Measurements from ENCODE around the gene DGUOK.

DGUOK gene

DNA sequence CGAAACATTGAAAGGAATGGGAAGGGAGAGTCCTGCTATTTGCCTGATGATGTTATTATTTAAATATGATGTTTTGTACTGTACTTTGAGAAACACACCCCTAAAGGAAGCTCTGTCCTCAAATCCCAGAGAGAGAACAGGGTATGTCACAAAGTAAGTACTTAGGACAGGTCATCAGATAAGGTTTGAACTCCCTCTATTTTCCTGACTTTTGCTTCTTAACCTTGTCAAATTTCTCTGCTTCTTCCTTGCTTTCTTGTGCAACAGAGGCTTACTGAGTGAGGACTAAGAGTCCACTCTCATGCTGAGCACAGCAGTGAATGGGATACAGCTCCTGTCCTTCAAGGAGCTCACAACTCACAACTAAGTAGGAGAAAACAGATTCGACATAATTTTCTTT lies 3.7 kb downstream of the DGUOK start:
- no peak for DNase-seq (ENCODE audit: low read depth)
- no peak for TF ChIP-seq POLR2A (IDR thresholded peaks at IDR 0.05; ENCODE audit: extremely low read depth, insufficient read length)
- H3K4me3 ChIP-seq (ENCODE audit: low read depth, low read length) = no peak overlapping the region

DNA sequence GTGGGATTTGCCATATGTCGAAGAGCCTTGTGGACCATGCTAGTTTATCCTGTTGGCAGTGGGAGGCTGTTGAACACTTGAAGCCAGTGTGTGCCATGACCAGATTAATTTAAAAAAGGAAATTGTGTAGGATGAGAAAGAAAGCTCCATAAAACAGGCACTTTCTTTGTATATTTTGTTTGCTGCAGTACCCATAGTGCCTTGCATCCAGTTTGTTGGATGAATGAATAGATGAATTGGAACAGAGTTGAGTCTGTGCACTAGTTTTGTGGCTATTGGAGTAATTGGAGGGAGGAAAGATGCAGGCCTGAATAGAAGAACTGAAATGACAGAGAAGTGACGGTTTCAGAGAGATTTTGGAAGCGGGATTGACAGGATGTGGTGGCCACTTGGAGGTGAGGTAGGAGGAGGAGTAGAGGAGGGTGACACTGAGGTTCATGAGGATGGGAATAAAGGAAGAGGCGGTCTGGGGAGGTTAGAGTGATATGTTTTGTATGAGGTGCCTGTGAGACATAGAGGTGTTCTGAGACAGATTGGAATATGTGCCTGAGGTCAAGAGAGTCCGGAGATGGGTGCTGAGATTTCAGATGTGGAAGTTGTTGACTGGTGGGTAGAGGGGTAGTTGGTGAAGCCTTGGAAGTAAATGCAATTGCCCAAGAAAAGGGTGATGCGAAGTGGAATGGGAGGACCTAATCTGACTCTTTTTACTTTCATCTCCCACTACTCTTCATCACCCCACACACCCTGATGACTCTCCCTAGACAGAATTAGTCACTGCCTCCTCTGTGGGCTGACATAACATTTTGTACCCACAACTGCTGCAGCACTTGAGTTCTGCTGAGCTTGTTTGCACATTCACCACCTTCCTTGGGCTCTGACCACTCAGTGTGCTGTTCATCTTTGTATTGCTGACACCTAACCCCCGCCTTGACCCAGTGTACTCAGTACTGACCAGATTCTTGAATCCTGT lies 5.1 kb downstream of the DGUOK start:
- no peak overlapping the region for H3K4me3 ChIP-seq (ENCODE audit: low read depth, low read length)
- DNase-seq (ENCODE audit: low read depth) = peak; percentile 26
- TF ChIP-seq POLR2A (IDR thresholded peaks at IDR 0.05; ENCODE audit: extremely low read depth, insufficient read length) (no peak), CTCF (IDR thresholded peaks at IDR 0.05; ENCODE audit: low read depth, low read length) (no peak), MYC (IDR thresholded peaks at IDR 0.05; ENCODE audit: low read depth, low read length) (no peak), MAX (IDR thresholded peaks at IDR 0.05; ENCODE audit: low read depth, low read length) (no peak)

DNA sequence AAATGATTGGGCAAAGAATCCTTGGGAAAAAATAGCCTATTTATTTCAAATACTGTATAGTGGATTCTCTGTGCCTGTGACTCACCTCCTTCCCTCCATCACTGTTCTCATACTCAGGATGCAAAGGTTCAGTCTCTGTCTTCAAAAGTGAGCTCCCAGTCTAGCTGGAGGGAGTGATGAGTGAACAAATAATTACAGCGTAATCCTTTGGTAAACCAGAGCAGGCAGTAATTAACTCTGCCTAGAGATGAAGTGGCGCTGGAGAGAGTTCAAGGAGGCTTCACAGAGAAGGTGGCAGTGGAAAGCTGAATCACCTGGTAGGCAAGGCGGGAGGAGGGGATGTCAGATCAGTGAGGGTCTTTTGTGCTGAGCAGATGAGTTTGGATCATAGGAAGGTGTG lies 6.5 kb downstream of the DGUOK start:
- H3K4me3 ChIP-seq (ENCODE audit: low read depth, low read length) = no peak overlapping the region
- TF ChIP-seq MYC (IDR thresholded peaks at IDR 0.05; ENCODE audit: low read depth, low read length) = no peak
- no peak for TF ChIP-seq POLR2A (IDR thresholded peaks at IDR 0.05; ENCODE audit: extremely low read depth, insufficient read length)
- TF ChIP-seq MAX (IDR thresholded peaks at IDR 0.05; ENCODE audit: low read depth, low read length) = no peak
- TF ChIP-seq CTCF (IDR thresholded peaks at IDR 0.05; ENCODE audit: low read depth, low read length) = no peak
- DNase-seq (ENCODE audit: low read depth) = no peak

GRCh38 chr2:73935641-73936040 lies 9.0 kb downstream of the DGUOK start:
- TF ChIP-seq CTCF (IDR thresholded peaks at IDR 0.05; ENCODE audit: low read depth, low read length) (no peak), MAX (IDR thresholded peaks at IDR 0.05; ENCODE audit: low read depth, low read length) (no peak), POLR2A (IDR thresholded peaks at IDR 0.05; ENCODE audit: extremely low read depth, insufficient read length) (no peak)
- DNase-seq (ENCODE audit: low read depth) = no peak
- H3K4me3 ChIP-seq (ENCODE audit: low read depth, low read length) = no peak overlapping the region

GRCh38 chr2:73937103-73937885 lies 10.6 kb downstream of the DGUOK start:
- no peak for DNase-seq (ENCODE audit: low read depth)
- H3K4me3 ChIP-seq (ENCODE audit: low read depth, low read length) = no peak overlapping the region
- no peak for TF ChIP-seq CTCF (IDR thresholded peaks at IDR 0.05; ENCODE audit: low read depth, low read length)
- TF ChIP-seq MYC (IDR thresholded peaks at IDR 0.05; ENCODE audit: low read depth, low read length) = no peak
- no peak for TF ChIP-seq MAX (IDR thresholded peaks at IDR 0.05; ENCODE audit: low read depth, low read length)
- TF ChIP-seq POLR2A (IDR thresholded peaks at IDR 0.05; ENCODE audit: extremely low read depth, insufficient read length) = no peak

- TF ChIP-seq MYC (IDR thresholded peaks at IDR 0.05; ENCODE audit: low read depth, low read length) (no peak), POLR2A (IDR thresholded peaks at IDR 0.05; ENCODE audit: extremely low read depth, insufficient read length) (no peak), CTCF (IDR thresholded peaks at IDR 0.05; ENCODE audit: low read depth, low read length) (no peak), MAX (IDR thresholded peaks at IDR 0.05; ENCODE audit: low read depth, low read length) (no peak)
- no peak overlapping the region for H3K4me3 ChIP-seq (ENCODE audit: low read depth, low read length)
- DNase-seq (ENCODE audit: low read depth) = no peak
Observed at GRCh38 chr2:73937899-73938298, 11.2 kb downstream of the DGUOK start.

All from NB4 (cell line).